CD4-positive, alpha-beta T cell treated with Interleukin-6 for 4 hours (primary cell): ENCODE data around the gene CRKL.
A peak's percentile ranks its signal among the peaks of the same experiment; 100 is the strongest.
"Not testable (repeated sequence)": the region's sequence is repeated elsewhere in the genome, so short reads cannot be mapped to it uniquely, and the experiment has no call there.

ENCODE experiments used
- DNase-seq: peaks from one replicate; pipeline ENCODE4 v3.0.0-alpha.2; 2020; ENCODE audit warnings: mixed read lengths

Gene CRKL

GRCh38 chr22:20916916-20917810 lies at the start of gene CRKL:
Gene CRKL (plus strand): TSS chr22:20917407. CDS start chr22:20917935, 528 bp downstream.
- peak; percentile 97 for DNase-seq

GRCh38 chr22:20868025-20868962 lies 48.9 kb upstream of the CRKL start:
- no peak for DNase-seq

- DNase-seq: no peak
Measured at GRCh38 chr22:20869234-20869633, 48.0 kb upstream of the CRKL start.

GRCh38 chr22:20873214-20873613 lies 44.0 kb upstream of the CRKL start:
- DNase-seq: no peak

- DNase-seq: no peak
Measured at GRCh38 chr22:20875296-20875695, 41.9 kb upstream of the CRKL start.

GRCh38 chr22:20877715-20878114 lies 39.5 kb upstream of the CRKL start:
- no peak for DNase-seq

GRCh38 chr22:20881231-20881630 lies 36.0 kb upstream of the CRKL start:
- DNase-seq: no peak

GRCh38 chr22:20881869-20882815 lies 35.1 kb upstream of the CRKL start:
- no peak for DNase-seq

GRCh38 chr22:20882855-20883254 lies 34.4 kb upstream of the CRKL start:
- DNase-seq: no peak

GRCh38 chr22:20884454-20884853 lies 32.8 kb upstream of the CRKL start:
- DNase-seq: no peak

GRCh38 chr22:20885017-20885556 lies 32.1 kb upstream of the CRKL start:
- DNase-seq: no peak

GRCh38 chr22:20885557-20886323 lies 31.5 kb upstream of the CRKL start:
- peak; percentile 56 for DNase-seq

- no peak for DNase-seq
Measured at GRCh38 chr22:20887375-20887774, 29.8 kb upstream of the CRKL start.

GRCh38 chr22:20889025-20889704 lies 28.0 kb upstream of the CRKL start:
- no peak for DNase-seq

GRCh38 chr22:20889904-20890540 lies 27.2 kb upstream of the CRKL start:
- no peak for DNase-seq

- DNase-seq: no peak
Measured at GRCh38 chr22:20890975-20891374, 26.2 kb upstream of the CRKL start.

GRCh38 chr22:20897737-20898136 lies 19.5 kb upstream of the CRKL start:
- not testable (repeated sequence) for DNase-seq

GRCh38 chr22:20899827-20900423 lies 17.3 kb upstream of the CRKL start:
- no peak for DNase-seq
